Vagina (tissue), 2 donors: ENCODE measurements around the gene DMD.

Source experiments
- POLR2A ChIP-seq, 2 donors: fragments of 450-650 bp; IDR thresholded peaks; one replicate each; pipeline ENCODE4 v1.6.1; 2017; ENCODE audit warnings: antibody characterized with exemption in 2 of 2, mild to moderate bottlenecking in 2 of 2, moderate library complexity in 2 of 2
- POLR2AphosphoS5 ChIP-seq, 2 donors: sonication (generic); formaldehyde crosslinking; IDR thresholded peaks; one replicate each; pipeline ENCODE4 v1.9.0; 2017; ENCODE audit warnings: antibody characterized with exemption in 2 of 2, mild to moderate bottlenecking in 2 of 2, low read depth in 1 of 2; ENCODE audit not compliant: insufficient read depth in 1 of 2
- TF ChIP-seq, protein P1 (sequence below), 3 experiments: fragments of 450-650 bp in 2 of 3; fragments of 200-600 bp in 1 of 3; sonication (generic) in 1 of 3; IDR thresholded peaks; one replicate each; pipeline ENCODE4 v1.5.1; 2017 to 2019; ENCODE audit warnings: antibody characterized with exemption in 3 of 3, mild to moderate bottlenecking in 2 of 3, moderate library complexity in 2 of 3

DNA sequence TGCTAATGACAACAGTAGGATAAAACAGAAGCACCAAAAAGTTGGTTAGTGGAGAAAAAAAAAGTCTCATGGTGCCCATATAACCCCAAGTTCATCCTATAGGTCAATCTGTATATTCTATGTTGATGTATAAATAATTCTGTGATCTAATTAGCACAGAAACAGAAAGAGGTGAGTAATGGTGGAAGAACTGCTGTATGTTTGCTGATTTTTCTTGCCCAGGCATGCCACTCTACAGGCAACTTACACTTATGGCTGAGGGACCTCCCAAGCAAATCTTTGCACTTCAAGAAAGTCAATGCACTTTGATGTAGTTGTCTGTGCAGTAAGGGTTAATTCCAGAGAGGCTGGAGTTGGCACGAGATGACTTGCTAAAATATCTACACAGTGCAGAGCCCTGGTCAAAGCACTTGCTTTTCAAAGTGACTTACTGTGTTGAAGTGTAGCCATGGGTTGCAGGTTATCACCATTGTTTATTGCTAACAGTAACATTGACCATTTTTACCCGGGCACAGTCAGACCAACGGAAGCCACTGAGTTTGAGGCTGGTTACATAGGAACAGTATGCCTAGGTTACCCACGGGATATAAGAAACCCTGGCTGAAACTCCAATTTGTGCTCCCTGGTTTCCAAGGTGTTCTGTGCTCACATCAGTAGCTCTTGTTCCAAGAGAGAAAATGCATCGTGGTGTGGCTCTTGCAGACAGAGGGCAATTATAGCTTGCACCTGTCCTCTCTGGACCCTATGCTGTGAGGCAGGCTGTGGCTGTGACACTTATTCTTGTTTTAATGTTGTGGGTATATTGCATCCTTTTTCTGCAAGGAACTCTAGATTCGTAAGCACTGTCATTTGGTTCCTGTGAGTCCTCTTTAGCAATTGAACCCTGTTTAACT, 1998.2 kb downstream of the DMD start:
- TF ChIP-seq, protein P1, sequence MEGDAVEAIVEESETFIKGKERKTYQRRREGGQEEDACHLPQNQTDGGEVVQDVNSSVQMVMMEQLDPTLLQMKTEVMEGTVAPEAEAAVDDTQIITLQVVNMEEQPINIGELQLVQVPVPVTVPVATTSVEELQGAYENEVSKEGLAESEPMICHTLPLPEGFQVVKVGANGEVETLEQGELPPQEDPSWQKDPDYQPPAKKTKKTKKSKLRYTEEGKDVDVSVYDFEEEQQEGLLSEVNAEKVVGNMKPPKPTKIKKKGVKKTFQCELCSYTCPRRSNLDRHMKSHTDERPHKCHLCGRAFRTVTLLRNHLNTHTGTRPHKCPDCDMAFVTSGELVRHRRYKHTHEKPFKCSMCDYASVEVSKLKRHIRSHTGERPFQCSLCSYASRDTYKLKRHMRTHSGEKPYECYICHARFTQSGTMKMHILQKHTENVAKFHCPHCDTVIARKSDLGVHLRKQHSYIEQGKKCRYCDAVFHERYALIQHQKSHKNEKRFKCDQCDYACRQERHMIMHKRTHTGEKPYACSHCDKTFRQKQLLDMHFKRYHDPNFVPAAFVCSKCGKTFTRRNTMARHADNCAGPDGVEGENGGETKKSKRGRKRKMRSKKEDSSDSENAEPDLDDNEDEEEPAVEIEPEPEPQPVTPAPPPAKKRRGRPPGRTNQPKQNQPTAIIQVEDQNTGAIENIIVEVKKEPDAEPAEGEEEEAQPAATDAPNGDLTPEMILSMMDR (IDR thresholded peaks at IDR 0.05), result no peak
- TF ChIP-seq POLR2AphosphoS5 (IDR thresholded peaks at IDR 0.05; ENCODE audit: insufficient read depth in 1 of 2, low read depth in 1 of 2) (no peak), POLR2A (IDR thresholded peaks at IDR 0.05) (no peak)
